ENCODE measurements around the gene HOXC10. TPM values are rescaled to one million over a fixed set of nuclear protein-coding genes. Genes with fewer than 3 reads are reported as not detected.

The HOXC10 gene
- total RNA-seq, 1 donor from 2014 or later = 15.7 TPM

DNA sequence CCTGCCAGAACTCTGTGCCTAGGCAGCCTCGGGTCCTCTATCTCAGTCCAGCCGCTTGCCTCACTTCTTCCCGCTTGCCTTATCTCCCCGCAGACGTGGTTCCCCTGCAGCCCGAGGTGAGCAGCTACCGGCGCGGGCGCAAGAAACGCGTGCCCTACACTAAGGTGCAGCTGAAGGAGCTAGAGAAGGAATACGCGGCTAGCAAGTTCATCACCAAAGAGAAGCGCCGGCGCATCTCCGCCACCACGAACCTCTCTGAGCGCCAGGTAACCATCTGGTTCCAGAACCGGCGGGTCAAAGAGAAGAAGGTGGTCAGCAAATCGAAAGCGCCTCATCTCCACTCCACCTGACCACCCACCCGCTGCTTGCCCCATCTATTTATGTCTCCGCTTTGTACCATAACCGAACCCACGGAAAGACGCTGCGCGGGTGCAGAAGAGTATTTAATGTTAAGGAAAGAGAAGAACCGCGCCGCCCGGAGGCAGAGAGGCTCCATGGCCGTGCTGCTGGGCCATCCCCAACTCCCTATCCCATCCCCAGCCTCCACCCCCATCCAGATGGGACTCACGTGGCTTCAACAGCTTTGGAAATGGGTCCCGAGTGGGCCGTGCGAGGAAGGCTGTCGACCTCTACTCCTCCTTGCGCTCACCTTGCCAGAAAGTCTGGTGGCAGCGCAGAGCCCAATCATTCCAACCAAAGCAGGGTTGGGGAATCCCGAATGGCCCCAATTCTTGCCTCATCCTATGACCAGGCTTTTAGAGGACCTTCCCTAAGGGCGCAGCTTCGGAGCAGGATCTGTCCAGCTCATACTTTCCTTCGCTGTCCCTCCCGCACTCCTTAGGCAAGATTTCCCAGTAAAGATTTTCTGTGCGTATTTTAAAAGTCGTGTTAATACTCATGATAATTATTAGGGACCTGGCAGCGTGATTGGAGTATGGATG lies 39.8 kb upstream of the HOXC10 start:
- TF ChIP-seq, protein P1, sequence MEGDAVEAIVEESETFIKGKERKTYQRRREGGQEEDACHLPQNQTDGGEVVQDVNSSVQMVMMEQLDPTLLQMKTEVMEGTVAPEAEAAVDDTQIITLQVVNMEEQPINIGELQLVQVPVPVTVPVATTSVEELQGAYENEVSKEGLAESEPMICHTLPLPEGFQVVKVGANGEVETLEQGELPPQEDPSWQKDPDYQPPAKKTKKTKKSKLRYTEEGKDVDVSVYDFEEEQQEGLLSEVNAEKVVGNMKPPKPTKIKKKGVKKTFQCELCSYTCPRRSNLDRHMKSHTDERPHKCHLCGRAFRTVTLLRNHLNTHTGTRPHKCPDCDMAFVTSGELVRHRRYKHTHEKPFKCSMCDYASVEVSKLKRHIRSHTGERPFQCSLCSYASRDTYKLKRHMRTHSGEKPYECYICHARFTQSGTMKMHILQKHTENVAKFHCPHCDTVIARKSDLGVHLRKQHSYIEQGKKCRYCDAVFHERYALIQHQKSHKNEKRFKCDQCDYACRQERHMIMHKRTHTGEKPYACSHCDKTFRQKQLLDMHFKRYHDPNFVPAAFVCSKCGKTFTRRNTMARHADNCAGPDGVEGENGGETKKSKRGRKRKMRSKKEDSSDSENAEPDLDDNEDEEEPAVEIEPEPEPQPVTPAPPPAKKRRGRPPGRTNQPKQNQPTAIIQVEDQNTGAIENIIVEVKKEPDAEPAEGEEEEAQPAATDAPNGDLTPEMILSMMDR (conservative IDR thresholded peaks at IDR 0.05; ENCODE audit: low read depth, low read length) = no peak
- no peak for DNase-seq (ENCODE audit: low read depth)
- no peak overlapping the region for H3K4me3 ChIP-seq (ENCODE audit: low read depth, low read length)

DNA sequence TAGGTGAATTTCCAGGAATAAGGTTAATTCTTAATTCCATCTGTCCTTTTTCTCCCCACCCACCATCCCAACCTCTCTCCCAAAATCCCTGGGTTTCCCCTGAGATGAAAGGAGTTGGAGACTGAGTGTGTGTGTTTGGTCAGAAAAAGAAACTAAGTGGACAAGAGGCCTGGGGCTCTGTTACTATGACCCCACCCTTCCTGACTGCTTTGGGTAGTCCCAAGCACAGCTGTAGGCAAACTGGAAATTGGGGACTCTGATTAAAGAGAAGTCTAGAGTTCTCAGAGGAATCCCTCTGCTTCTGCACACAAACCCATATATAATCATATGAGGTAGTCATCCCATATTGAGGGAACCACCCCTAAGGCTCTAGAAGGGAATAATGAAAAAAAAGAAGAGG lies 37.2 kb upstream of the HOXC10 start:
- TF ChIP-seq, protein P1 (conservative IDR thresholded peaks at IDR 0.05; ENCODE audit: low read depth, low read length) = no peak

DNA sequence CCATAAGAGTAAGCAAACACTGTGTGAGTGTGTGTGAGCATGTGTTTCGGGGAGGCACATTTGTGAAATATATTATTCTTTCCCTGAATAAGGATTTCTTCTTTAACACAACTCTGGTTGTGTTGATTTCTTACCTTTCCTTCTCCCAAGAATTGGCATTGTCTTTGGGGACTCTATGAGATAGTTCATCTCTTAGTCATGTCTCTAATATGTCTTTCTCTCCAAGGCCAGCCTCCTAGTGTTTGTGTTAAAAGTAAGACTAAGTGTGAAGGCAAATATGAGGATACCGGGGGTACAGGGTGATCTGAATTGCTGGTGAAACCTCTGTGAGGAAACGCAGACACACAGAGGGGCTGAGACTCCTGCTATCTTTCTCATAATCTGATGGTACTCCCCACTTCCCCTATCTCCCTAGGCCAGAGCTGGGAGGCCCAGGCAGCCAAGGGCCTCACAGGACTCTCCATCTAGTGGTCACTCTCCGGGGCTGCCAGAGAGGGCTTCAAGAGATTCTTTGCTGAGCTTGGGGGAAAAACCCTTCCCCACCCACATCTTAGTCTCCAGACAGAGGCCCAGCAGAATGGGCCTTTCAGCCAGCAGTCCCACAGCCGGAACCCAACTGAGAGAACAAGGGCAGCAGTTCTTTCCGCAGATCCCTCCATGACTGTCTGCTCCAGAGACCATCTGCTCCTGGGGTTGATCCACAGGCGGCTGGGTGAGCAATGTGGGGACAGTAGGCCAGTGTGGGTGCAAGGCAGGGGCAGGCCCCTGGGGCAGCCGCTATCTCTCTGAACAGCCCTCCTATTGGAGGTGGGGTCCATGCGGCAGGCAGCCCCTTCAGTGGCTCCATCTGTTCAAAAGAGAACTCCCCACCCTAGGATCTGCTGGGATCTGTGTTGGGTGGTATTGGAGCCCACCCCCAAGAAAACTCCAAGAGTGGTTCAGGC lies 36.0 kb upstream of the HOXC10 start:
- no peak overlapping the region for H3K4me3 ChIP-seq (ENCODE audit: low read depth, low read length)
- TF ChIP-seq, protein P1 (conservative IDR thresholded peaks at IDR 0.05; ENCODE audit: low read depth, low read length) = no peak
- DNase-seq (ENCODE audit: low read depth) = no peak

More for the DNA sequence above, 37.2 kb upstream of the HOXC10 start:
- no peak overlapping the region for H3K4me3 ChIP-seq (ENCODE audit: low read depth, low read length)
- DNase-seq (ENCODE audit: low read depth) = no peak

DNA sequence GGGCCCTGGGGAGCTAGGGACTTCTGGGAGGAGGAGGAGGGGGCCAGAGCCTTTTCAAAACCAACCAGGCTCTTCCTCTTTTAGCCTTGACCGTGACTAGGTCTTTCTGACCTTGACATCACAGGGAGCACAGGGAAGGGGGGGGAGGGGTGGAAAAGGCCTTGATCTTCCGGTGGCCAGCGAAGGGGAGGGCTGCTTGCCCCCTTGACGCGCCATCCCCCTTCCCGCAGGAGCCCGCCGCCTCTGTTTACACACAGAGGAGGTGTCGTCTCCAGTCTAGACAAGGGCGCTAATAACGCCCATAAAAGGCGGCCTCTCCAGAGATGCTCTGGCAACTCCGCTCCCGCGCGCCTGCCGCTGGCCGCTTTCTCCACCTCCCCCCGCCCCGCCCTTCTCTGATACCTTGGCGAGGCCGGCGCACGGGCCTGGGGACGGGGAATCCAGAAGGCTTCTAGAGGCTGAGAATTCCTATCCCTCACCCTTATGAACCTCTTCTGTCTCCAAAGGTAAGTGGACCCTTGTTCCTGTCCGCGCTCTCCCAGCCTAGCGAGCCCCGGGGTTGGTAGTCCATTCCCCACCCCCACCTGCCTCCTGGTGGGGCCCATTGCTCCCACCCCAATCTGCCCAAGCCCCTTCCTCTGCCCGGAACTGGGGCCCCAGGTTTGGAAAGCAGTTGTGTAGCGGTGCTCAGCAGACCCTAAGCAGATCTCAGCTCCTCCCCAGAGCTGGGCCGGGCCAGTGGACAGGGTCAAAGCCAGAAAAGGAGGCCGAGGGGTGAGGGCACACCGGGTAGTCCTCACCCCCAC lies 35.1 kb upstream of the HOXC10 start:
- DNase-seq (ENCODE audit: low read depth) = no peak
- TF ChIP-seq, protein P1 (conservative IDR thresholded peaks at IDR 0.05; ENCODE audit: low read depth, low read length) = no peak
- H3K4me3 ChIP-seq (ENCODE audit: low read depth, low read length) = no peak overlapping the region

DNA sequence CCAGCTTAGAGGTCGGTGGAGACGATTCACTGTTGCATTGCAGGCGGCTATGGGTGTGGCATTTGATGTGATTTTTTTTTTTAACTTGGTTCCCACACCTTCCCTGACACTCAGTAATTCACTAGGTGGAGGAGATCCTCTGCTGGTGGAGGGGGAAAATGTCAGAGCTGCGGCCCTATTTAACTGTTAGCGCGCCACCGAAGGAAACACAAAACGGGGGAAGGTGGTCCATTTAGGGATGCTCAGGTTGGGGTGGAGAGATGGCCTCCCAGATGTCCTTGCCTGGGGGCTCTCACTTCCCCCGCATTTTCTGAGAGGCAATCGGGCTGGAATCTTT lies 34.5 kb upstream of the HOXC10 start:
- TF ChIP-seq, protein P1 (conservative IDR thresholded peaks at IDR 0.05; ENCODE audit: low read depth, low read length) = no peak
- H3K4me3 ChIP-seq (ENCODE audit: low read depth, low read length) = no peak overlapping the region
- no peak for DNase-seq (ENCODE audit: low read depth)

DNA sequence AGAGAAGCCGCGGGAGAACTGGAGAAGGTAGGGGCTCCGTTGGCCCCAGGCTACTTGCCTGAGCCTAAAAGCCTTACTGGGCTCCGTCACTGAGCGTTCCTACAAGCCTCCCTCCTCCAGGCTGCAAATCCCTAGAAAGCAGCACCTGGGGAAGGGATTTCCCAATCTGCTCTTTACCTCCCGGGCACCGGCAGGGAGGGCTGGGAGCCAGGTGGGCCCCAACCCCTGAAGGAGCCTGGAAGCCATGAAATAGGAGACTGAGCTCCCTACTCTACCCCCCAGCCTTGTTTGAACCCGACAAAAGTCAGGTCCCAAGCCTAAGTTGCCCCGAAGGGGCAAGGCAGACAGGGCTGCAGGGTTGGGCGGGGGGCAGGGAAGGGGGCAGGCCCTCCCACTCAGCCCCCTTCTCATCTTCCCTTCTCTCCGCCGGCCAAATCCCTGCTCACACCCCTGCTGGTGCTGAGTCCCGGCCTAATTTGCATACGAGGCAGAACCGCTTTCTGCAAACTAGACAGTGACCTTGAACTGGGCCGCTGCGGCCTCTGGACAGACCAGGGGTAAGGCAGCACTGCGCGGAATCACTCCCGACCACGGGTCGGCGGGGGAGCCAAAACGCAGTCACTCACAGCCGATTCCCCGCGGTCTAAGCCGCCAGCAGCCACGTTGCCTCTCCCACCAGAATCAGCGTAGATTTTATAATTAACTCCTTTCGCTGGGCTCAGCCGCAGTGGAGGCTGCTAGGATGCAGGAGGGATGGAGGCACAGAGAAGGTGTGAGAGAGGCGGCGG lies 34.0 kb upstream of the HOXC10 start:
- no peak for DNase-seq (ENCODE audit: low read depth)
- no peak overlapping the region for H3K4me3 ChIP-seq (ENCODE audit: low read depth, low read length)
- TF ChIP-seq, protein P1 (conservative IDR thresholded peaks at IDR 0.05; ENCODE audit: low read depth, low read length) = no peak

Measured in epithelial cell of proximal tubule (primary cell).